Embryonic facial prominence (tissue), 1 donor: Measurements from ENCODE around the gene C20orf204.
"Not testable (repeated sequence)": the region's sequence is repeated elsewhere in the genome, so short reads cannot be mapped to it uniquely, and the experiment has no call there.

Experiments used
- DNase-seq: peaks from one replicate; pipeline ENCODE4 v3.0.0-alpha.2; 2016; ENCODE audit errors: extremely low spot score

The C20orf204 gene

DNA sequence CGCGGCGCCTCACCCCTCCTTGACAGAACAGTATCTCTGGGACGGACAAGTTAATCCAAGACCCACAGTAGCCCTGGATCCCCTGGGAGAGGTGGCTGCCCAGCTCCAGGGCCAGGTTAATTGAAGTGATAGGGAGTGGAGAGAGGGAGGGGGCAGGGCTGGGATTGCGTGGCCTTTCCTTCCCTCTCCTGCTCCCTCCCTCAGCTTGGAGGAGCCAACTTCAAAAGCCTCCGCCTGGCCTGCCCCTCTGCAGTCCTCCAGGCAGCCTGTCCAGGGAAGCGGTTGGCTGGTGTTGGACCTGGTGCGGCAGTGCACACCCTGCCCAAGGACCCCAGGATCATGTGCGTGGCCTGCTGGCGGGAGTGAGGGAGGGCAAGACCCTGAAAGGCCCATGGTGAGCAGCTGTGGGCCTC, at the start of gene C20orf204:
TSS of gene C20orf204 (plus strand) at position 250 of the 413 bp plus-strand sequence. CDS start at position 392, 142 bp downstream.
- no peak for DNase-seq

DNA sequence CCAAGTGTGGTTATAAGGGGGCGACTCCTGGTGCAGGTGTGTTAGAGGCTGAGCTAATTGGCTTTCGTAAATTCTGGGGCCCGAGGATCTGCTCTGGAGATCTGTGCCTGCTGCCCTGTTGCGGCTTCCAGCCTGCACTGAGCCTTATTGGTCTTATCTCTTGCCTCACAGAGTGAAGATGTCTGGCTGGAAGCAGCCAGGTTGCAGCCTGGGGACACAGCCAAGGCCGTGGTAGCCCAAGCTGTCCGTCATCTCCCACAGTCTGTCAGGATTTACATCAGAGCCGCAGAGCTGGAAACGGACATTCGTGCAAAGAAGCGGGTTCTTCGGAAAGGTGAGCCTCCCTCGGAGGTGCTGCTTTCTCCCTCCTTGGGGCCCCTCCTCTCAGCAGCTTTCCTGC, 35.1 kb upstream of the C20orf204 start:
- no peak for DNase-seq

GRCh38 chr20:64001607-64002011, 34.4 kb upstream of the C20orf204 start:
- DNase-seq, result no peak

DNA sequence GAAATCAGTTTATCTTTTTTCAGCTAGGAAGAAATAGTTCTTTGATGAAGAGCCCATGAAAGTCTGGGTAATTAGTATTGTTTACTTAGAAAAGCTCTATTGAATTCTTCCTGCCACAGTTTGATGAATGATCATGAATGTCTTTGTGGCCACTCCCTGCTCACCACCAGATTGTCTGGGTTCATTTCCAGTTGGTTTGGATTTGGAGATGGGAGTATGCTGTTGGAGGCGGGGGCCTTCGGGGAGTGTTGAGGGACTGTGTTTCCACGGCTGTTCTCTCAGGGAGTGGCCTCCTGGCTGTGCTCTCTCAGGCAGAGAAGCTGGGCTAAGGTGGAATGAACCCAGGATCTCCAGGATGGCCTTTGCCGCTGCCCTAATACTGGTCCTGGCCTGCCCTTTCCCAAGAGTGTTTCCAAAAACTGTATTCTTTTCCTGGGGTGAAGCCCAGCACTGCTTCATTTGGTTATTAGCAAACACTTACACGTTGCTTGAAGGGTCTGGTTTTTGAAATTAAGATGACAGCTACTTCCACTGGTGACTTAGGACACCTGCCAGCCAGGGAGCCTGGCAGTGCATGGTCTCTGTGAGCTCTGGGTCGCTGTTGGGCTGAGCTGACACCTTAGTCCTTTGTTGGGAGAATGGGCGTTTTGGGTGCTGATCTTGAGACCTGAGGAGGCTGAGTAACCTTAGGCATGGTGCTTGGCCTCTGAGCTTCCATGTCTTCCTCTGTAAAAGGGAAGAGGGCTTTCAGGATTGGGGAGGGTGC, 31.8 kb upstream of the C20orf204 start:
- DNase-seq, result no peak

- DNase-seq, result no peak
Observed at GRCh38 chr20:64005394-64005793, 30.6 kb upstream of the C20orf204 start.

- no peak for DNase-seq
Observed at GRCh38 chr20:64006490-64006889, 29.5 kb upstream of the C20orf204 start.

GRCh38 chr20:64006902-64007301, 29.1 kb upstream of the C20orf204 start:
- no peak for DNase-seq

DNA sequence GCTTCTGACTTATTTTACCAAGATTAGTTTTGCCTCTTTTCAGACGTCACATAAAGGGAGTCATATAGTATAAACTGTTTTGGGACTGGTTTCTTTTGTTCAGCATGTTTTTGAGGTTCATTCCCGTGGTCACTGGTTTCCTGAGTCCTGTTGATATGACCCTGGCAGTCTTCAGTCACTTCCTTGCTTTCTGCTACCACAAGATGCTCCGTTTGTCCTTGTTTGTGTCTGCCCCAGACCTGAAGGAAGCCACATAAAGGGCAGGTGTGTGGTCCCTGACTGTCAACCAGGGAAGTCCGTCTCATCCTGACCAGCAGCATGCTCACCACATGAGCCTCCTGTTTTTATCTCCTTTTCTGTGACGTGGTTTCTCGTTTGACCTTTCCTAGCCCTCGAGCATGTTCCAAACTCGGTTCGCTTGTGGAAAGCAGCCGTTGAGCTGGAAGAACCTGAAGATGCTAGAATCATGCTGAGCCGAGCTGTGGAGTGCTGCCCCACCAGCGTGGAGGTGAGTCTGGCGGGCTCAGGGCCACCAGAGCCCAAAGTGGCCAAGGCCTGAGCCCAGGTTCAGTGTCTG, 26.1 kb upstream of the C20orf204 start:
- DNase-seq, result no peak

DNA sequence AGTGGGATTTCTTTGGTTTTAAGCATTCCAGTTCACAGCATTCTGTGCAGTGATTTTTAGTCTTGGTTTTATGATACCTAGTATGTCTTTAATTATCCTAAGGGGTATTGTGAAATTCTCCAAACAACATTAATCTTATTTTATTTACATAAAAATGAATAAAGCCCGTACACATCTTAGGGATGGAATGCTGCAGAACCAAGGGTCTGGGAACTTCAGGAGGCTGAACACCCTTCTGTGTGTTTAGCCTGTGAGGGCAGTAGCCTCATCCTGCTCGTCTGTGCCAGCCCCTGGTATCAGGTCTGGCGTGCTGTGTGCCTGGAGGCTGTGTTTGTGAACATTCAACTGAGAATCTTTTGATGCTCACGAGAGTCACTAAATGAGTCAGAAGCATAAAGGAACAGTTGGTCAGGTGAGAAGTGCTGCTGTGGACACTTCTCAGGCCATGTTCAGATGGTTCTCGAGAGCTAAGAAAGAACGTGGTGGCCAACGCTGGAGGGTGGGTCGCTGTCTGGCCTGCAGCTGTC, 25.2 kb upstream of the C20orf204 start:
- DNase-seq, result no peak

- no peak for DNase-seq
Observed at GRCh38 chr20:64011366-64011779, 24.6 kb upstream of the C20orf204 start.

DNA sequence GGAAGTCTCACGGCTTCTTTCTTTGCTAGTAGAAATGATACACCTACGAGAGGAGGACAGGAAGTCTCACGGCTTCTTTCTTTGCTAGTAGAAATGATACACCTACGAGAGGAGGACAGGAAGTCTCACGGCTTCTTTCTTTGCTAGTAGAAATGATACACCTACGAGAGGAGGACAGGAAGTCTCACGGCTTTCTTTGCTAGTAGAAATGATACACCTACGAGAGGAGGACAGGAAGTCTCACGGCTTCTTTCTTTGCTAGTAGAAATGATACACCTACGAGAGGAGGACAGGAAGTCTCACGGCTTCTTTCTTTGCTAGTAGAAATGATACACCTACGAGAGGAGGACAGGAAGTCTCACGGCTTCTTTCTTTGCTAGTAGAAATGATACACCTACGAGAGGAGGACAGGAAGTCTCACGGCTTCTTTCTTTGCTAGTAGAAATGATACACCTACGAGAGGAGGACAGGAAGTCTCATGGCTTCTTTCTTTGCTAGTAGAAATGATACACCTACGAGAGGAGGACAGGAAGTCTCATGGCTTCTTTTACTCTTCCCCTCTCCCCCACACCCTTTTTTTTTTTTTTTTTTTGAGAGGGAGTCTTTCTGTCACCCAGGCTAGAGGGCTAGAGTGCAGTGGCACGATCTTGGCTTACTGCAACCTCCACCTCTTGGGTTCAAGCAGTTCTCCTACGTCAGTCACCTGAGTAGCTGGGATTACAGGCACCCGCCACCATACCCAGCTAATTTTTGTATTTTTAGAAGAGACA, 23.4 kb upstream of the C20orf204 start:
- not testable (repeated sequence) for DNase-seq

DNA sequence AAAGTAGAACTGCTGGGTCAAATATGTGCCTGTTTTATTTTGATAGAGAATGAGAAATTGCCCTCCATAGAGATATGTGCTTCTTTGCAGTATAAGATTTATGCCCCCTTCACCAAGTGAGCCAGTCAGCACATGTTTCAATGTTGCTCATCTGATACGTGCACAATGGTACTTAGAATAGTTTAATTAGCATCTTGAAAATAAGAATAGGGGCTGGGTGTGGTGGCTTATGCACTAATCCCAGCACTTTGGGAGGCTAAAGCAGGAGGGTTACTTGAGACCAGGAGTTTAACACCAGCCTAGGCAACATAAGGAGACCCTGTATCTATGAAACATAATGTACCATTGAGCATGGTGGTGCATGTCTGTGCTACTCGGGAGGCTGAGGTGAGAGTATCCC, 20.3 kb upstream of the C20orf204 start:
- DNase-seq, result no peak

DNA sequence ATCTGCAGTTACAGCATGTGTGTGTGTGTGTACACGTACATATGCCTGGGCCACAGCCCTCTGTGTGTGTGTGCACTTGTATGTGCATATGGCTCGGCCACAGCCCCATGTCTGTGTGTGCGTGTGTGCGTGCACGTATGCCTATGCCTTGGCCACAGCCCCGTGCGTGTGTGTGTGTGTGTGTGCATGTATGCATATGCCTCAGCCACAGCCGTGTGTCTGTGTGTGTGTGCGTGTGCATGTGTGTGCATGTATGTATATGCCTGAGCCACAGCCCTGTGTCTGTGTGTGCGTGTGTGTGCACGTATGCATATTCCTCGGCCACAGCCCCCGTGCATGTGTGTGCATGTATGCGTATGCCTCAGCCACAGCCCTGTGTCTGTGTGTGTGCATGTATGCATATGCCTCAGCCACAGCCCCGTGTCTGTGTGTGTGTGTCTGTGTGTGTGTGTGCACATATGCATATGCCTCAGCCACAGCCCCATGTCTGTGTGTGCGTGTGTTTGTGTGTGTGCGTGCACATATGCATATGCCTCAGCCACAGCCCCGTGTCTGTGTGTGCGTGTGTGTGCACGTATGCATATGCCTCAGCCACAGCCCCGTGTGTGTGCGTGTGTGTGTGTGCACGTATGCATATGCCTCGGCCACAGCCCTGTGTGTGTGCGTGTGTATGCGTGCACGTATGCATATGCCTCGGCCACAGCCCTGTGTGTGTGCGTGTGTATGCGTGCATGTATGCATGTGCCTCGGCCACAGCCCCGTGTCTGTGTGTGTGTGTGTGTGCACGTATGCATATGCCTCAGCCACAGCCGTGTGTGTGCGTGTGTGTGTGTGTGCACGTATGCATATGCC, 14.6 kb upstream of the C20orf204 start:
- DNase-seq, result no peak

DNA sequence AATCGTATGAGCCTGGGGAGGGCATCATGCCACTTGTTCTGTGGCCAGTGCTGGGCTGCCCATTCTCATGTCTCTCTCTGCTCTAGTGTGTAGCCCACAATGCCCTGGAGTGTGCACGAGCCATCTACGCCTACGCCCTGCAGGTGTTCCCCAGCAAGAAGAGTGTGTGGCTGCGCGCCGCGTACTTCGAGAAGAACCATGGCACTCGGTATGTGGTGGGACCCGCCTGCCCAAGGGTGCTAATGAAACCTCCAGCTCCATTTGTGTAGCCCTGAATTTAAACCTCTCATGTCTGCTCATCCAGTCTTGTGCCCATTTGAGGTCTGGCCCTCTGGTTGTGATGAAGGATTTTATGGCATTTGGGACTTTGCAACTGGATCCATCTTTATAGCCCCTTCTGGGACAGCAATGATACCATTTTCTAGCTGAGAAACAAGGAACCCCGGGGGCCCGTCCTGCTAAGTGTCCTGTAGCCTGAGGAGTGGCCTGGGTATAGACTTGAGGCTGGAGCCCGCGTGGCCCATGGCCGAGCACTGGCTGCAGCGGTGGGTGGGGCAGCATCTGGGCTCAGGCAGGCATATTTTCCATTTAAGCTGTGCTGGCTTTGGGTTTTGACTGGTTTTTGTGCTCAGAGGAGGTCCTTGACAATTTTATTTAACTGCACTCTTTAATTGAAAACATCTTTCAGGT, 13.2 kb upstream of the C20orf204 start:
- DNase-seq, result no peak

DNA sequence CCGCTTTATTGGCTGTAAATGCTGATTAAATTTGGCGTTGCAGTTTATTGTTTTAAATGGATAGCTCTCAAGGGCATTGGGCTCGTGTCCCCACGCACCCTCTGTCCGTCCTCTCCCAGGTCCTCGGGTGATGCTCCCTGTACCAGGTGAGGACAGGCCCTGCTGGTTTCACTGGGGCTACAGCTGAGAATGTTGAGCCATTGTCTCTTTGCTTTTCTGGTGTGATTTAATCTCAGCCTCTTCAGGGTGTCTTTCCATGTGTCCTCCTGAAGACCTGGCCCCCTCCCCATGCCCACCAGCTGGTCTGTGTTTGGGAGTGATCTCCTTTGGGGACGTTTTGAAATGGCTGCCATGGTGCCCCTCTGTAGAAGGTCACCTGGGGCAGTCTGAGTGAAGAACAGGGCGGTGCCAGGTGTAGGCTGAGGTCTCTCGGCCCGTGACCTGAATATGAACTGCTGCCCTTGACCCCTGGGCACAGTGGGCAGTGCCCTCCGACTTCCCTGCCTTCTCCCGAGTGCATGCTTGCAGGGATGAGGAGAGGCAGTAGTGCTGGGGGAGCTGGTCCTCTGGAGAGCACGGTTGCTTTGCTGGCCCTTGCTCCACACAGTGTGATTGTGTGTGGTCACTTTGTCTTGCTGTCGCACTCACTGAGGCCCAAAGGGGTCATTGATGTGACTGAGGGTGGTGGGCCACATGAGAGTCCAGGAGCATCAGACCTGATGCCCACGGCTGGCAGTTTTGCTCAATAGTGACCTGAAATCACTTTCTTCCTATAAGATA, 12.4 kb upstream of the C20orf204 start:
- no peak for DNase-seq

- DNase-seq, result no peak
Observed at GRCh38 chr20:64024141-64024990, 11.6 kb upstream of the C20orf204 start.

DNA sequence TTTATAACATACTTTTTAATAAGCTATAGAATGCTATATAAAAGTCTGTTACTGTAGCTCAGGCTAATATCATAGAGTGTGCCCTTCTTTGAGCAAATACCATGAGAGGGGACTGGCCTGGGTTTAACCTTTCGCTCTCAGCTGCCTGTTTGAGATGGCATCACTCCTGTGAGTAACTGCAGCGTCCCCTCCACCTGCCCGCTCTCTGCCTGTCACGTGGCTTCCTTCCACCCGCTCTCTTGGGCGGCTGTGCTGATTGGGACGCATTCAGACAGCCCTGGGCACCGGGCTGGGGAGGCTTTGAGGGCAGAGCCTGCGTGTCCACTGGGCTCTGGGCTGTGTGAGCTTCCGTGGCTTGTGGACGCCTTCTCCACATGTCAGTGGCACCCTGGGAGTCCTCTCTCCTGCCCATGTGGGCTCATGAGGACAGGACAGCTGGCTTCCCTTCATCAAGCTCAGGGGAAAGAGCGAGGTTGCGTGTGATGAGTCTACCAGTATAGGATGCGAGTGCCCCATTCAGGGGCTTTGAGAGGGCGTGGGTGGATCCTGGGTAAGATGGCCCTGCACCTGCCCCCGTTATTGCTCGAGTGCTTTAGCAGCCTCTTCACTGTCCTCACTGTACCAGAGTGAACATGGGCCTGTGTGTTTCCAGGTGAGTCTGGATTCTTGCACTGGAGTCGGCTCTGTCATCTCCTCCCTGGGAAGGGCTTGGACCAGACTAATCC, 10.7 kb upstream of the C20orf204 start:
- no peak for DNase-seq

GRCh38 chr20:64025826-64026412, 10.1 kb upstream of the C20orf204 start:
- DNase-seq, result no peak
